ENCODE data around the gene LRRC47. TPM values are rescaled to one million over a fixed set of nuclear protein-coding genes. Genes with fewer than 3 reads are reported as not detected.

Gene LRRC47
- total RNA-seq, 1 donor from 2014 or later = 45.8 TPM

- Mint-ChIP-seq H3K27ac (ENCODE audit: unreplicated experiment) (no peak overlapping the region), H3K36me3 (ENCODE audit: low read depth) (no peaks in the 10 kb centered on the region), H3K4me1 (ENCODE audit: low read depth) (peaks cover 3% of the 10 kb centered on the region), H3K9me3 (ENCODE audit: low read depth) (no peaks in the 10 kb centered on the region), H3K27me3 (ENCODE audit: low read depth) (peaks cover 13% of the 10 kb centered on the region), H3K4me3 (ENCODE audit: unreplicated experiment) (peak overlapping the region; percentile 35)
- DNase-seq (ENCODE audit: low spot score) = no peak
- TF ChIP-seq CTCF (IDR thresholded peaks at IDR 0.05) = no peak
Observed at GRCh38 chr1:3770047-3770765, 26.1 kb downstream of the LRRC47 start.

GRCh38 chr1:3768811-3769390 lies 27.4 kb downstream of the LRRC47 start:
- Mint-ChIP-seq H3K27ac (ENCODE audit: unreplicated experiment) (no peak overlapping the region), H3K27me3 (ENCODE audit: low read depth) (peaks cover 19% of the 10 kb centered on the region), H3K9me3 (ENCODE audit: low read depth) (no peaks in the 10 kb centered on the region), H3K36me3 (ENCODE audit: low read depth) (no peaks in the 10 kb centered on the region), H3K4me1 (ENCODE audit: low read depth) (no peaks in the 10 kb centered on the region), H3K4me3 (ENCODE audit: unreplicated experiment) (no peak overlapping the region)
- DNase-seq (ENCODE audit: low spot score) = no peak
- no peak for TF ChIP-seq CTCF (IDR thresholded peaks at IDR 0.05)

GRCh38 chr1:3767328-3767925 lies 28.9 kb downstream of the LRRC47 start:
- TF ChIP-seq CTCF (IDR thresholded peaks at IDR 0.05) = no peak
- DNase-seq (ENCODE audit: low spot score) = no peak
- H3K27me3 Mint-ChIP-seq (ENCODE audit: low read depth) = peaks cover 21% of the 10 kb centered on the region
- H3K4me1 Mint-ChIP-seq (ENCODE audit: low read depth) = no peaks in the 10 kb centered on the region
- no peak overlapping the region for H3K4me3 Mint-ChIP-seq (ENCODE audit: unreplicated experiment)
- no peaks in the 10 kb centered on the region for H3K9me3 Mint-ChIP-seq (ENCODE audit: low read depth)
- H3K36me3 Mint-ChIP-seq (ENCODE audit: low read depth) = no peaks in the 10 kb centered on the region
- H3K27ac Mint-ChIP-seq (ENCODE audit: unreplicated experiment) = no peak overlapping the region

- H3K9me3 Mint-ChIP-seq (ENCODE audit: low read depth) = peaks cover 7% of the 10 kb centered on the region
- H3K36me3 Mint-ChIP-seq (ENCODE audit: low read depth) = no peaks in the 10 kb centered on the region
- H3K4me1 Mint-ChIP-seq (ENCODE audit: low read depth) = no peaks in the 10 kb centered on the region
- no peak for TF ChIP-seq CTCF (IDR thresholded peaks at IDR 0.05)
- DNase-seq (ENCODE audit: low spot score) = no peak
- peaks cover 34% of the 10 kb centered on the region for H3K27me3 Mint-ChIP-seq (ENCODE audit: low read depth)
- H3K27ac Mint-ChIP-seq (ENCODE audit: unreplicated experiment) = no peak overlapping the region
- H3K4me3 Mint-ChIP-seq (ENCODE audit: unreplicated experiment) = no peak overlapping the region
Observed at GRCh38 chr1:3763351-3764125, 32.8 kb downstream of the LRRC47 start.

- H3K4me1 Mint-ChIP-seq (ENCODE audit: low read depth) = no peaks in the 10 kb centered on the region
- no peak for DNase-seq (ENCODE audit: low spot score)
- no peaks in the 10 kb centered on the region for H3K36me3 Mint-ChIP-seq (ENCODE audit: low read depth)
- H3K27me3 Mint-ChIP-seq (ENCODE audit: low read depth) = peaks cover 34% of the 10 kb centered on the region
- H3K27ac Mint-ChIP-seq (ENCODE audit: unreplicated experiment) = no peak overlapping the region
- no peak overlapping the region for H3K4me3 Mint-ChIP-seq (ENCODE audit: unreplicated experiment)
- TF ChIP-seq CTCF (IDR thresholded peaks at IDR 0.05) = no peak
- H3K9me3 Mint-ChIP-seq (ENCODE audit: low read depth) = peaks cover 7% of the 10 kb centered on the region
Observed at GRCh38 chr1:3762873-3763228, 33.4 kb downstream of the LRRC47 start.
